IPS-NIHi11 (cell line): ENCODE measurements around the gene LYST.
"Not testable (repeated sequence)": the region's sequence is repeated elsewhere in the genome, so short reads cannot be mapped to it uniquely, and the experiment has no call there.

ENCODE experiments used
- DNase-seq: peaks from one replicate; pipeline ENCODE4 v3.0.0; 2012; ENCODE audit warnings: mixed read lengths, low spot score

The LYST gene

DNA sequence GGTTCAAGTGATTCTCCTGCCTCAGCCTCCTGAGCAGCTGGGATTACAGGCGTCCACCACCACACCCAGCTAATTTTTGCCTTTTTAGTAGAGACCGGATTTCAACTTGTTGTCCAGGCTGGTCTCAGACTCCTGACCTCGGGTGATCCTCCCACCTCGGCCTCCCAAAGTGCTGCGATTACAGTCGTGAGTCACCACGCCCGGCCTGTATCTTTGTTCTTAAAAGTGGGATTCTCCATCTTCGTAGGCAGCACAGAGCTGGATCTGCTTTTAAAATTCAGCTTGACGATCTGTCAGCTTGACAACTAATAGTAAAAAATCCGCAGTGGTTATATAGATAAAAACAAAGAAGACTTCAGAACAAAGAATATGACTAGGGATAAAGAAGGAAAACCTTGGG, 214.3 kb downstream of the LYST start:
- no peak for DNase-seq

DNA sequence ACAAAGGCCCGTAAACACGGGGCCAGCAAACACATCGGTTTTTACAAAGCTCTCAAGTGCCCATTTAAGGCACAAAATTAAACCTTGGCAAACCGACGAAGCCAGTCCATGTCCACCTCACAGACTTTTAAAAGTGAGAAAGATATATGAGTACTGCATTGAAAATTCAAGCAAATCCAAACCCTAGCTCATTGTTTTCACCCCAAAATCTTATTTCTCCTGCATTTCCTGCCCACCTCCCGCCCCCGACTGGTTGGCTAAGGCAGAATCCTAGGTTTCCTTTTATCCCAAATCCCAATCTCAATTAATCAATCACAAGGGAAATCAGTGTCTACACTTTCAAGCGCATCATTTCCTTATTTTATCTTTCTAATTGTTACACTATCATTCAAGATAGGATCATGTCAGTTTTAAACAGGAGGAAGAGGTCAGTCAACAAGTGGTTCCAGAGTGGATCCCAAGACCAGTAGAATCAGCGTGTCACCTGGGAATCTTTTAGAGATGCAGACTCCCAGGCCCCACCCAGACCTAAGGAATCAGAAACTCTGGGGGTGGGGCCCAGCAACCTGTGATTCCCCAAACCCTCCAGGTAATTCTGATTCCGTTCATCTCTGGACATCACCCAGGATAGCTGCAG, 215.4 kb downstream of the LYST start:
- no peak for DNase-seq

DNA sequence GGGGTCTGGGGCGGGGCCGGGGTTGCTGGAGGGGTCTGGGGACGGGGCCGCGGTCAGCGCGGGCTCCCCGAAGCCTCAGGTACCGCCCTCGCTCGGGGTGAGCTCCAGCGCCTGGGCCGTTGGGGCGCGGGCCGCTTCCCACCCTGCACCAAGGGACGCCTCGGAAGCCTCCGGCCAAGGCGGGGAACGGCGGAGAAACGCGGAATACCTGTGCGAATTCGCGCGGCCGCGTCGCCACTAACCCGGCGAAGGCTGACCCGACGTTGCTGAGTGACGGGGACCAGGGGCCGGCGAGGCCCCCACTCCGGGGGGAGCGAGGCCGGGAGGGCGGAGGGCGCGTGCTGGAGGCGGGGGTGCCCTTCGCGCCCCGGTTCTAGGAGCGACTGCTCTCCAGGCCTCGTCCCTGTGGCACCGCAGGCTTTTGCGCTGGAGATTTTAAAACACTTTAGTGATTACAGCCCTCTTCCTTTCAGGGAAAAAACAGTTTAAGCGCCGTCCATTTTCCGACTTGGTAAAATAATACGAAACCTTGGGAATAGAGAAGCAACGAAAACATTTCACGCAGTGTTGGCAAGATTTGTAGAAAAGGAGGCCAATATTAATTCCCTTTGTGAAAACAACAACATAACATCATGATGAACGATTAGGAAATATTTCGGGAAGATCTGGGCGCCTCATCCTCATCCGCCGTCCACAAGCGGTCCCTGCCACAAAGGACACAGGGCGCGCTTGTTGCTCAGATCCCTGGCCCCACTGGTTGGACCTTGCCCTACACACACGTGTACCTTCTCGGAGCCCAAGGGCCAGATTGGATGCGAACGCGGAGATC, 216.2 kb downstream of the LYST start:
- DNase-seq, result peak; percentile 85

DNA sequence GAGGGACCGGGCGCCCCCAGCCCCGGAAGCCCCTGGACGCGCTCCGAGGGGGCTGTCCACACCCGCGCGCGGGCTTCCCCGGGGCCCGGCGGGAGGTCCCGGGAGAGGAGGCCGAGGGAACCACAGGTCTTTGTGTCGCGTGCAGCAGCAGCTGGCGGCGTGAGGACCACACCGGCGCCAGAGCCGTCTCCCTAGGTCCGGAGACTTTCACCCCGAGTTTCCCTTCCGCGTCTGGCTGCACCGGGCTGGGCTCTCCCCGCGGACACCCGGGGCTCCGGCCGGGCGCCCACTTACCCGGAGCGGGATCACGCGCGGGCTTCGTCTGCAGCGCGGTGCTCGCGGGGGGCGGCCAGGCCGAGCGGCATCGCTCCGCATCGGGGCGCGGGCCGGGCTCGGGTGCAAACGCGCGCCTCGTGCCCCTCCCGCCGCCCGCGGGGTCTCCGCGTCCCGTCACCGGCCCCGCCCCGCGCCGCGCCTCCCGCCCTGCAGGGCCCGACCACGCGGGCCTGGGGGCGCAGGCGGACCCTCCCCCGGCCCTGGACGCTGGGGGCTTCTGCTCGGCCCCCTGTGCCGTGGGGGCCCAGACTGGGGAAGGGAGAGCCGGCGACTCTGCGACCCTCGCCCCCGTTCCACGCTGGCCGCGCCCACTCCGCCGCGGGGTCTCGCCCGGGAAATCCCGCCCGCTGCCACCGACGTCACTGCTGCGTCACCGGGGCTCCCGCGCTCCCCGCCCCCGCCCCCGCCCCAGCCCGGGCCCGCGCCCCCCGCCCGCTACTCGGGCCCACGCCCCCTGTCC, 217.1 kb downstream of the LYST start, which contains the start of gene GNG4:
GNG4 (minus strand) TSS at position 417 of the 796 bp plus-strand sequence. CDS start 65,946 bp downstream, outside the sequence.
- DNase-seq, result peak; percentile 86

DNA sequence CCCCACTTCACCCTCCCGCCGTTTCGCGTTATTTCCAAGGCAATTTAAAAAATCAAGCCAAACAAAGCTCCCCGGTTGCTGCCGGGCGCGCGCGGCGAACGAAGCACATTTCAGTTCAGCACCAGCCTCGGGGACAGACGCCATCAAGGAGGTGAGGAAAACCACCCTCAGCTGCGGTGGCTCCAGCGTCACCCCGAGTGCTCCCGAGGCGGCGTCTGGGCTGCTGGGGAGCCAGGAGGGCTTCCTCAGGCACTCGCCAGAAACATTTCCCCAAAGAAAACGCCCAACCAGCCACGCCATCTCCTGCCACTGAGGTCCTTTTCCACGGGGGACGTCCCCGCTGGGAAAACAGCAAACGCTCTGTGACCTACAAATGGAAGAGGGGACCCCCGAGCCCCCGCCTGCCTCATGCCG, 217.7 kb downstream of the LYST start:
- peak; percentile 79 for DNase-seq

DNA sequence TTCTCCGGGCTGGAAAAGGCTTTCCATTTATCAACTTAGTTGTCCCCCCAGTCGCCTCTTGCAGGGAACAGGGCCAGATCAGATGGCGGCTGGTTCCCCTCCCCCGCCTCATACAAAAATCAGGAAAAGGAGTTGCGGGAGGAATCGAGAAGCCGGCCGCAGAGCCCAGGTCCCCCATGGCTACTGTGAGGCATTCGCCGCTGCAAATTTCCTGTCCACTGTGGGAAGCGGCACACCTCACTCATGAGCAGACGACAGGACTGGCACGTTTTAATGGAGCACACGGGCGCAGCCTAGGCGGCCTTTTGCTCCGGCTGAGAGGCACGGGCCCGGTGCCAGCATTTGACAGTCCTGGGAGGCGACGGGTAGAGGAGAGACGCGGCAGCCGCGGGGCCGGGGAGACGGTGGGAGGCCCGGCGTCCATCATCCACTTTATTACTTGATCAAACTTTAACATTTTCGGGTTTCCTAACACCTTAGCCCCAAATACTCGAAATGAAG, 218.2 kb downstream of the LYST start:
- DNase-seq, result no peak

DNA sequence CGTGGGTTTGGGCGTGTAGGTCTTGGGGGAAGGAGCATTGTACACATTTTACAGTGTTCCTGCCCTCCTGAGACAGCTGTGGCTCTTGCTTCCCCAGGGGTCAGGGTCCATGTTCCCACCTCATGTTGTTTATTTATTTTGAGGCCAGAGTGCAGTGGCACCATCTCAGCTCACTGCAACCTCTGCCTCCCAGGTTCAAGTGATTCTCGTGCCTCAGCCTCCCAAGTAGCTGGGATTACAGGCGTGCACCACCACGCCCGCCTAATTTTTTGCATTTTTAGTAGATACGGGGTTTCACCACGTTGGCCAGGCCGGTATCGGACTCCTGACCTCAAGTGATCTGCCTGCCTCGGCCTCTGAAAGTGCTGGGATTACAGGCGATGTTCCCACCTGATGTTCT, 219.2 kb downstream of the LYST start:
- not testable (repeated sequence) for DNase-seq

DNA sequence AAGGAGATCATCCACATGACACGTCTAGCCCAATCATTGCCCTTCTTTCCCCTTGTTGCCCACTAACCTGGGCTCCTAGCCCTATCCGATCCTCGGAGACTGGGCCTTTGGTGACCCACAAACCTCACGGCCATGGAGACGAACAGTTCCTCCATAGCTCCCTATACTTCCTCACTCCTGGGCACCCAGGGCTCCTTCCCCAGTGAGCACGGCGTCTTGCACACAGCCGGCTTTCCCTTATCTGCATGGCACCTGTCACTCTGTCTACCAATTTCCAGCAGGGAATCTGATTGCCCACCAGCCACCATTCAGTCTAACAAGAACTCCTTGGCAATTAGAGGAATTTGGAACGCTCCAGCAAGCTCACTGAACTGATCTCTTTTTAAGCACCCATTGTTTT, 220.2 kb downstream of the LYST start:
- DNase-seq, result no peak

DNA sequence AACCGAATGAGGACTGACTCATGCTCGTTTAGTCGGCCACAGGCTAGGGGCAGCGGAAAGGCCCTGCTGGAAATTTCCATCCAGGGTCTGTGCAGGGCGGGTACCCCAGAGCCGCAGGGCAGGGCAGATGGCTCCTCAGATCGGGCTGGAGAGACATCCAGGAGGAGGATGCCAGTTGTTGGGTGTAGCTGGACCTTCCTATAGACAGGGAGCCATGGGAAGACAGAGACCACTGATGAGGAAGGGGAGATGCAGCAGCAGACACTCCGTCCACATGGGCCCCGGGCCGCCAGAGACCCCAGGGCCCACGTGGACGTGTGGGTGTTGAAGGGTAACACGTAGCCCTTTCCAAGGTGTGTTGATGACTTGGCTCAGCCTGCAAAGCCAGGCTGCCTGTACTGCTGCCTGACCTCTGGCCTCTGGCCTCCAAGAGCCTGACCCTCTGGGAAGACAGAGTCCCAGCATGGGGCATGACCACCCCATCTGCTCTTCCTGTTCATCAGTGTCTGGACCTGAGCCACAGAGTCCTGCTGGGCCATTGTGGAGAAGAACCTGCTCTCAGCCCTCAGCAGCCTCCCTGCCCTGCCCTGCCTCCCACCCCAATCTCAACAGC, 221.9 kb downstream of the LYST start:
- DNase-seq, result no peak

DNA sequence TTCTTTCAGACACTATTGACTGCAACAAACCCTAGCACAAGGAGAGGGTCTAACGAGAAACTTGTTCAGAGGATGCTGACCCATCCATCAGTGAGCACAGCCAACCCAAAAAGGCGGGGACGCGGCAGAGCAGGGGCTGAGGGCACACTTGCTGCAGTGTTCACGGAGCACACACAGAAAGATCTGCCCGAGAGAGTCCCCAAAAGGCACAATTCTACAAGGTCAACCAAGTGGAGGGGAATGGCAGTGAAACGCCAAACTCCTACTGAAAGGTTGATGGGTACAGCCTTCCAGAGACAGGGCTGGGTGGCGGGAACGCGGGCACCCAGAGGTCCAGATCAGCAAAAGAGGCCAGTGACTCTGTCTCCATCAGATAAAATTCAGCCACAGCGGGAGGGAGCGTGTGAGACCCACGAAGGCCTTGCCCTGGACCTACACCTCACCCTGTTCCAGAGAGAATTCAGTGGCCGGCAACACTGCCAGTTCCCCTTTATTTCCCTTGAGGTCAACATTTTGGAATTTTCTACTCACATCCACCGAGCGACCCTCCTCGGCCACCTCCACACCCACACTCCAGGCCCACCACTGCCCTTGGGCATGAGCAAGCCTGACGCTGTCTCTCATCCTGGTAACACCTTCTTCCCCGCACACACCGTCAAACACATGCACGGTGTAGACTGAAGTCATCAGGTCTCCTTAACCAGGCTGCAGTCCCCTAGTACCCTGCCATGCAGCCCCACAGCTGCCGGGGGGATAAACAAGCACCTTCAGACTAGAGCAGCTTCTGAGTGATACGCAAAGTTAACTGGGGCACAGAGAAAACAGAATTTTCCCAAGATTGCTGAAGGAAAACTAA, 222.6 kb downstream of the LYST start:
- no peak for DNase-seq

DNA sequence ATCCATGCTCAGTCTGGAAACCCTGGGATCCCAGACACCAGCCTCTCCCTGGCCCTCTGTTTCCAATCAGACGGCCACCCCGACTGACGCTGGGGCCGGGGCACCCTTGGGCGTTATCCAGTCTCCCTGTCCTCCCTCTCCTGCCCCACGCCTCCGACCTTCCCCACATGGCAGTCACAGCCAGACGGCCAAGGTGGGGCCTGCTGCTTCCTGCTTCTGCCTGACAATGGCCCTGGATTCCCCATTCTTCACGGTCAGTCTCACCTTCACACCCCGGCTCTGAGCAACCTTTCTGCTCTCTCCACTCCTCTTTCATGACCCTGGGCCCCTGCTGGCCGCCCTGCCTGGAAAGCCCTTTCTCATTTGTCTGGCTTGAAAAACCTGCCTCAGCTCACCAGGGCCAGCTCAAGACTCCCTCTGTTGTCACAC, 223.7 kb downstream of the LYST start:
- DNase-seq, result peak; percentile 51

DNA sequence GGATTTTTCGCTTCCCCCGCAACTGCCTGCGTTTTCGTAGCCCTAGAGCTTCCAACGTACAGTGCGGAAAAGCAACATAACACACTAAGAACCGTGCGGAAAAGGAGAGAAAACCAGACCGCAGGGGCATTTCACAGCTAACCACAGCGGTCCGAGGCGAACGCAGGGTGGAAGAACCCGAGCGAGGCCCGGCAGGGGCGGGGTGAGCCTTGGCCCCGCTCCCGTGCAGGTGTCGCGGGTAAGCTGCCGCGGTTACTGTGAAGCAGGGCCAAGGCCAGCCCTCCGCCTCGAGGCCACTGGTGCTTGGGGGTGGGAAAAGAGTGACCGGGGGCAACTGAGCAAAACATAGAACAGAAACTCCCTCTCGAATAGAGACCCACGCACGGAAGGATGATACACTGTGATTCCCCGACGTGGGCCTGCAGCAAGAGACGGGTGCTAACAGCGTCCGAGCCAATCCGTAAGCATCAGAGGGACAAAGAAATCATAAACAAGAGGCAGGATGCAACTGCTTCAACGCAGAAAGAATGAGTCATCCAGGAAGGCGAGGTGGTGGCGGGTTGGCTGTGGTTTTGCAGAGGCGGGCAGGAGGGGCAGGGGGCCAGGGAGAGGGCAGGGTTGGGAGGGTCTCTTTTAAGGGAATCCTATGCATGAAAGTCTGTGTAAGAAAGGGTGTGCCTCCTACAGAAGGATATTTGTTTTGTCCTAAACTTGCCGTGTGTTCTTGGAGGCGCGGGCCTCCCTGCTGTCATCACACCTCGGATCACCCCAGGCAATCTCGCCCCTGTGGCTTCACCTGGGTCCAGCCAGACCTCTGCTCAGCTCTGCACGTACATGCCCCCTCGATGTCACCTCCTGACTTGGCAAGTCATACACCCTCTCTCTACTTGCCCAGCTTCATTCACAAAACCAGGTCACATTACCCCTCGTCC, 224.4 kb downstream of the LYST start:
- peak; percentile 57 for DNase-seq

DNA sequence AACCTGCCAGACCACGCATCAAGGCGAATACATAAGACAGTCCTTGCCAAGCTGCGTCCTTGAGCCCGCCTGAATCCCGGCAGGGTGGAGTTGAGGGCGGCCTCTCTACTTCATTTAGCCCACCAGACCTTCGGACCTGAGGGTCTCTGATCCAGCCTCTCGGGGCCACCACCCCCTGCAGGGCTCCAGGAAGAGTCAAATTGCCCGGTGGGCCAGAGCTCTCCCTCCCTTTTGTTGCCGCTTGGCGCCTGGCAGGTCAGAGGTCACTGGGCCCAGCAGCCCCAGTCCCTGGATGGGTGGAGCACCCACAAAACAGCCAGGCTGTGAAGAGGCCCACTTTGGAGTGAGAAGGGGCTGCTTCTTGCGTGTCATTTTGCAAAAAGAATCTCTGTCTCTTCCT, 226.1 kb downstream of the LYST start:
- DNase-seq, result no peak

DNA sequence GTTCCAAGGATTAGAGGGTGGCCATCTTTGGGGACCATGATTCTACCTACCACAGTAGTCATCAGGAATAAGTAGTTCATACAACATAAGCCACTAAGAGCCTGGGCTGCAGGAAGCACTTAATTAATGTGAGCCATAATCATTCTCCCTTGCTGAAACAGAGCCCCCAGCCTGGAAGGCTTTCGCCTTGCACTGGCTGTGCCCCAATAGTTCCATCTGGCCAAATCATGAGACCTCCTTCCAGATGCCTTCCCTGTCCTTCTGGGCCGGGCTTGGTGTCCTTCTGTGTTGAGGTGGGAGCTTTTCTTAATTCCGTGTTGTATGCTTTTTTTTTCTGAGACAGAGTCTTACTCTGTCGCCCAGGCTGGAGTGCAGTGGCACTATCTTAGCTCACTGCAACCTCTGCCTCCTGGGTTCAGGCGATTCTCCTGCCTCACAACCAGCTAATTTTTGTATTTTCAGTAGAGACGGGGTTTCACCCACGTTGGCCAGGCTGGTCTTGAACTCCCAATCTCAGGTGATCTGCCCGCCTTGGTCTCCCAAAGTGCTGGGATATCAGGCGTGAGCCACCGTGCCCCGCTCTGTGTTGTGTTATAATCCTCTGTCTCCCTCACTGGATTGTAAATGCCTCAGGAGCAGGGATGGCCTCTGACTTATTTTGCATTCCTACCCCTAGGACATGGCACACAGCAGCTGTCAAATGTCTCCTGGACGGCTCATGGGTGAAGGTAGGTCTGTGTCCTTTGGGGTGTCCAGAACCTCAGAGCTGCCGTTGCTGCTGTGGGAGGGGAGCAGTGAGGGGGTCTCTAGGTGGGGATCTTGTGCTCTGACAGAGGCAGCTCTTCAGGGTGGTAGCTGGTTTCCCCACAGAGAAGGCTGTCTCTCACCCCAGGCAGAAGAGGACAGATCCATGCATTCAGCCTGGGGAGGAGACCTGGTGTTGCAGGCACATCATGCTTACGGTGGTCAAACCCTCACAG, 227.2 kb downstream of the LYST start:
- DNase-seq, result no peak

DNA sequence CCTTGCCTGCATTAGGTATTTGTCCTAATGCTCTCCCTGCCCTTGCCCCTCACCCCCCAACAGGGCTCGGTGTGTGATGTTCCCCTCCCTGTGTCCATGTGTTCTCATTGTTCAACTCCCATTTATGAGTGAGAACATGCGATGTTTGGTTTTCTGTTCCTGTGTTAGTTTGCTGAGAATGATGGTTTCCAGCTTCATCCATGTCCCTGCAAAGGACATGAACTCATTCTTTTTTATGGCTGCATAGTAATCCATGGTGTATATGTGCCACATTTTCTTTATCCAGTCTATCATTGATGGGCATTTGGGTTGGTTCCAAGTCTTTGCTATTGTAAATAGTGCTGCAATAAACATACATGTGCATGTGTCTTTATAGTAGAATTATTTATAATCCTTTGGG, 228.1 kb downstream of the LYST start:
- DNase-seq, result not testable (repeated sequence)

DNA sequence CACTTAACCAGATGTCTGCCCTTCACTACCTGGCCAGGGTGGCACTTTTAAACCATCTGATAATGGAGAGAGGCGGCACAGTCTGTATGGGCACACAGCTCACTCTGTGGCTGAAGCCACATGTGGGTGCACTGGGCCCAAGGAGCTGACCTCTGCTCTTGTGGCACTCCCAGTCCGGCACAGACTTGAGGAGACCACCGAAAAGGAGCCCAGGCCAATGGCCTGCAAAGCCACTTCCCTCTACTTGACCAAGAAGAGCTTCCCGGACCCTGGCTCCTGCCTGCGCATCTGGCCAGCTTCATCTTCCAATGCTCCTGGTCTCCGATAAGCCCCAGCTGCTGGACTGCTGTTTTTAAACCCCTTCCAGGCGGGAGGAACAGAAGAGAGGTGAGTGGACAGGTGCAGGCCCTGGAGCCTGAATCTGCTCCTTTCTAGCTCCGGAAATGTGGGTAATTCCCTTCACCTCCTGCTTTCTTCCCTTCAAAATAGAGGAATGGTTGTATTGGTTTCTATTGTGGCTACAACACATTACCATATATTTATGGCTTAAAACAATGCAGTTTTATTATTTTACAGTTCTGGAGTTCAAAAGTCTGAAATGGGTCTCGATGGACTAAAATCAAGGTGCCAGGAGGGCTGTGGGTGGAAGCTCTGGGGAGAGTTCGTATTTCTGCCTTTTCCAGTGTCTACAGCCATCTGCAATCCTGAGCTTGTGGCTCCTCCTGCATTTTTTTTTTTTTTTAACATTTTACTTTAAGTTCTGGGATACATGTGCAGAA, 228.8 kb downstream of the LYST start:
- DNase-seq, result no peak

DNA sequence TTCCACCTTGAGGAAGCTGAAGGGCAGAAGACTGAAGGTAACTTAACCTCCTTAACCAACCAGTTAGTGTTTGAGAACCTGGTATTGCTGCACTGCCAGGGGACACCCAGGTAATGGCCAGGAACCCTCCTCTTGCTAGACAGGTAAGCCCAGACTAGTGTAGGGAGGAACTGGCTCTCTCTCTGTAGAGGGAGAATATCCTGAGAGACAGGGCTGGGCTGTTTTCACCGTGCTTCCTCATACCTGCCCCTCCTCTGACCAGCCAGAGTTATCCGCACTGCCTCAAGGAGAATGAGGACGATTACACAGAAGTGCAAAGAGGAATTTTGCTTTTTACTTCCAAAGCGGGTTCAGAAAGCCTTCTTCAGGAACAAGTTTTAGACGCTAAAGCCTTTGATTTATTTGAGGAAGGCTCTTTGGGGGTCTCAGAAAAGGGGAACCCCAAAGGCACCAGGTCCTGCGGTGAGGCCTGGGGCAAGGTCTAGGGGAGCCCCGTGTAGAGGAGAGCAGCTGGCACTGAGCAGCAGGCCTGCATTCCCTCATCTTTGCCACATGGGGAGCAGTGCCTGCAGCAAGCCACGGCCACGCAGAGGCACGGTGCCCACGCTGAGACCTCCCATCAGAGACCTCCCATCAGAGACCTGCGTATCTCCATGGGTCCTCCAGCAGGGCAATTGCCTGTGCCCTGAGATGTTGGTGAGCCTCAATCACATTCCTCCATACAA, 230.6 kb downstream of the LYST start:
- DNase-seq, result no peak
